AG09309 (cell line): ENCODE data around the gene DRC7.

Experiments
- DNase-seq: peaks from one replicate; pipeline ENCODE4 v3.0.0-alpha.2; 2010; ENCODE audit warnings: low read depth
- H3K4me3 ChIP-seq: 2 replicates; pipeline ENCODE4 v1.5.1; 2011; ENCODE audit warnings: mild to moderate bottlenecking, low read depth, low read length, moderate library complexity; ENCODE audit not compliant: control insufficient read depth
- TF ChIP-seq, protein P1 (sequence below): IDR thresholded peaks from 2 replicates; pipeline ENCODE4 v1.5.1; 2011; ENCODE audit warnings: mild to moderate bottlenecking, low read depth, low read length, inconsistent platforms; ENCODE audit not compliant: insufficient read depth, control insufficient read depth; ENCODE audit errors: missing control alignments

The DRC7 gene

DNA sequence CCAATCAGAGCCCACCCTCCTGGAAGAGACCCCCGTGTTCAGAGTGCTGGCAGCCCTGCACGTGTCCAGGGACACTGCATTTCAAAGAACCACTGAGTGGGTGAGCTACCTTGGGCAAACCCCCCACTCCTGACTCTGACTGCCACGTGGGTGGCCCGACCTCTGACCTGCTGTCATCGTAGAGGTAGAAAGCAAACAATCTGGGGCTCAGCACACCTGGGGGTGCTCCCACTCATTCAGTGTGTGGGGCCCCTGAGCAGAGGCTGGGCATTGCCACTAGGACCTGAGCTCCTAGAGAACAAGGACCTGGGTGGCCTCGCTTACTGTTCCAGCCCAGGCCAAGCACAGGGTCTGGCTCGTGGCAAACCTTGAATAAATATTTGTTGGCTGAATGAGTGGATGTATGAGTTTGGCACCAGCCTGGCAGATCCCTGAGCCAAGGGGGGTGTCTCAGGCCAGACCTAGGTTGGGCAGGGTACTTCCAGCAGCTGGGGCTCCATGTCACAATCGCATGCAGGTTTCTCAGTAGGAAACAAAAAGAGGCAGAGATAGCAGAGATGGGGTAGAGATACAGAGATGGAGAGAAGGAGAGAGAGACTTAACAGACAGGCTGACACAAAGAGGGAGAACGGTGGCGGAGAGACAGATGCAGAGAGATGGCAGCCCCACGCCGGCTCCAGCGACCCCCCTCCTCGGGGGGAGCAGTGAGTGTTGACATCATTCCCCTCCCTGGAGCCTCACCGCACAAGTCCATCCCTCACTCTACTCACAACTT is 5.4 kb upstream of the DRC7 start:
- no peak overlapping the region for H3K4me3 ChIP-seq
- TF ChIP-seq, protein P1, sequence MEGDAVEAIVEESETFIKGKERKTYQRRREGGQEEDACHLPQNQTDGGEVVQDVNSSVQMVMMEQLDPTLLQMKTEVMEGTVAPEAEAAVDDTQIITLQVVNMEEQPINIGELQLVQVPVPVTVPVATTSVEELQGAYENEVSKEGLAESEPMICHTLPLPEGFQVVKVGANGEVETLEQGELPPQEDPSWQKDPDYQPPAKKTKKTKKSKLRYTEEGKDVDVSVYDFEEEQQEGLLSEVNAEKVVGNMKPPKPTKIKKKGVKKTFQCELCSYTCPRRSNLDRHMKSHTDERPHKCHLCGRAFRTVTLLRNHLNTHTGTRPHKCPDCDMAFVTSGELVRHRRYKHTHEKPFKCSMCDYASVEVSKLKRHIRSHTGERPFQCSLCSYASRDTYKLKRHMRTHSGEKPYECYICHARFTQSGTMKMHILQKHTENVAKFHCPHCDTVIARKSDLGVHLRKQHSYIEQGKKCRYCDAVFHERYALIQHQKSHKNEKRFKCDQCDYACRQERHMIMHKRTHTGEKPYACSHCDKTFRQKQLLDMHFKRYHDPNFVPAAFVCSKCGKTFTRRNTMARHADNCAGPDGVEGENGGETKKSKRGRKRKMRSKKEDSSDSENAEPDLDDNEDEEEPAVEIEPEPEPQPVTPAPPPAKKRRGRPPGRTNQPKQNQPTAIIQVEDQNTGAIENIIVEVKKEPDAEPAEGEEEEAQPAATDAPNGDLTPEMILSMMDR, result no peak
- no peak for DNase-seq

DNA sequence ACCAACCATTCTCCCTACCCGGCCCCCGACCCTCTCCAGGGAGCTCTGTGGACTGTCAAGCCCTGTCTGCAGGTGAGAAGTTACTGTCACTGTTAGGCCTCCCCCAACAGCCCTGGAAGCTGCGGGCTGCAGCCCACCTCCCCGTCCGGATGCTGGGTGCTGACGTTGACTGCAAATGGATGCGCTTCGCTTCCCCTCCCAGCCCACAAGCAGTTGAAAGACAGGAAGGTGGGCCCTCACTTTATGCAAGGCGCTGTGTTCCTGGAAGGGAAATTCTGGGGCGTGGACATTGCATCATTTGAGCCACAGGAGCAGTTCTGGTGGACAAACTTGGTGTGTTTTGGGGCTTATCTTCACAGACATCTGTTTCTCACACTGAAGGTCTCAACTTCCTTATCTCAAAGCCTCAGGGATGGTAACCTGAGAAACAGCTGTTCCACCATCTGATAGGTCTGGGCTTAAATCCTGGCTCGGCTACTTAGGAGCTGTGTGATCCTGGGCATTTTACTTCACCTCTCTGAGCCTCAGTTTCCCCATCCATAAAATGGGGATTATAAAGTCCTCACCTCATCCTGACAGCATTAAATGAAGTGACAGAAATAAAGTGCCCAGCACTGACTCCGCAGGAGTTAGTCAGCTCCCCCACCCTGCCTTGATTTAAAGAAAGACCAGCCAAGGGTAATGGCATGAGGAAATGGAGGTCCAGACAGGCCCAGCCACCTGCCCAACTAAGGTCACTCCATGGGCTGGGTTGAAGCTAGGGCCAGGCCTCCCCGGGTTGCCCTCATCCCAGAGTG is 4.6 kb upstream of the DRC7 start:
- TF ChIP-seq, protein P1, result no peak
- H3K4me3 ChIP-seq, result no peak overlapping the region
- DNase-seq, result no peak

DNA sequence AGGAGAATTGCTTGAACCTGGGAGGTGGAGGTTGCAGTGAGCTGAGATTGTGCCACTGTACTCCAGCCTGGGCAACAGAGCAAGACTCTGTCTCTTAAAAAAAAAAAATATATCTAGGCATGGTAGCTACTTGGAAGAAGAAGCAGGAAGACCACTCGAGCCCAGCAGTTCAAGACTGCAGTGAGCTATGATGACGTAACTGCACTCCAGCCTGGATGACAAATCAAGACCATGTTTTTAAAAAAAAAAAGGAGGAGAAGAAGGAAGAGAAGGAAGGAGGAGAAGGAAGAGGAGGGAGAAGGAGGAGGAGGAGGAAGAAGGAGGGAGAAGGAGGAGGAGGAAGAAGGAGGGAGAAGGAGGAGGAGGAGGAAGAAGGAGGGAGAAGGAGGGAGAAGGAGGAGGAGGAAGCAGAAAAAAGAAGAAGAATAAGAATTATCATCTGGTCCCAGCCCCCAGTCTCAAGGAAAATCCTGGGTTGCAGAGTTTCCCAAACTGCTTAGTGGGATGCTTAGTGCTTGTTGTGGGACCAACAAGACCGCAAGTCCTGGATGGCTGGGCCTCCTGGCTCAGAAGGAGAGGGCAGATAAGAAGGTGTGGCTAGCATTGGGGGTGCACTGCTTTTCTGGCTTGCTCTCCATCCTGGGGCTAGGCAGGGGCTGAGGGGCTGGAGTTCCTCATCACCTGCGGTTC is 3.7 kb upstream of the DRC7 start:
- TF ChIP-seq, protein P1, result no peak
- no peak overlapping the region for H3K4me3 ChIP-seq
- DNase-seq, result no peak

DNA sequence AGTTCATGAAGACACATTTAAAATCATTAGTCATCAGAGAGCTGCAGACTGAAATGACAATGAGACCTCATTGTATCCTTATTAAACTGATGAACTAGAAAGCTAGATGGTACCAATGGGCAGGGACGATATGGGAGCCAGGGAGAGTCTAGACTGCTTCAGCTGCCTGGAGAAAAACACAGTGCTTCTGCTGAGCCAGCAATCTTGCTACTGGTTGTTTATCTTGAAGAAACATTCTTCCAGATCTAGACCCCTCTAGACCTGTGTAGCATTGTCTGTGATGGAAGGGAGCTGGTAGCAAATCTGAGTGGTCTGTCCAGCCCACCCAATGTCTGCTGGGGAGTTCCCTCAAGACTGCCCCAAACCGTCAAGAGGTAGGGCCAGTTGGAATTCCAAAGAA is 2.0 kb upstream of the DRC7 start:
- DNase-seq, result no peak
- no peak overlapping the region for H3K4me3 ChIP-seq
- TF ChIP-seq, protein P1, result no peak

DNA sequence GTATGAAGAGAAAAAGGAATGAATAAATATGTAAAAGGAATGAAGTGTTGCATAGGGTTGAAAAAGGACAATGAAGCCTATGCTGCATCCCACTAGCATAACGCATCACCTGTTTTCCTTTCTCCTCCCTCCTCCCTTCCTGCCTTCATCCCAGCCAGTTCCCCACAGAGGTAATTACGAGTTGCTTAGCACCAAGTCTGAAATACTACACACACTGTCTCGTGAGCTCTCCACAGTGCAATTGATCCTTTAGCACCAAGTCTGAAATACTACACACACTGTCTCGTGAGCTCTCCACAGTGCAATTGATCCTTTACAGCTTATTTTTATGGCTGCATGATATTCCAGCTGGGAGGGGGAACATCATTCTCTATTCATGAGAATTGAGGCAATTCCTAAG is 1.1 kb upstream of the DRC7 start:
- TF ChIP-seq, protein P1, result no peak
- DNase-seq, result no peak
- no peak overlapping the region for H3K4me3 ChIP-seq

DNA sequence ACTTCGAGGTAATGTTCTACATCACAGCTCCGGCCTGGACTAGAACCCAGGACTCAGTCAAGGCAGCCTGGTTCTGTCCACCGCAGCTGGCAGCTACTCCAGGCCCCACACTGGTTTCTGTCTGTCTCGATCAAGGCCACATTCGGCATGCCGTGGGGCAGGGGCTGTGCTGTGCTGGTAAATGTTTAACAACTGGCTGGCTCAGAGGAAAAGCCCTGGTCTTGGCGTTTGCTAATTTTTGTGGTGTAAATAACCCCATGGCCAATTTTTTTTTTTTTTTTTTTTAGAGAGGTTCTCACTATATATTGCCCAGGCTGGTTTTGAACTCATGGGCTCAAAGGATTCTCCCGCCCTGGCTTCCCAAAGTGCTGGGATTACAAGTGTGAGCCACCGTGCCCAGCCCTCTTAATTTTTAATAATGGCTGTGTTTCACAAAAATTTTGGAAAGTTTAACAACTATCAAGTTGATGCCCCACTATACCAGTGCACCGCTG is 328 bp upstream of the DRC7 start:
- H3K4me3 ChIP-seq, result no peak overlapping the region
- no peak for DNase-seq
- TF ChIP-seq, protein P1, result no peak
